IMR-90 (cell line): ENCODE results near the gene BAZ2B. TPM values are rescaled to one million over a fixed set of nuclear protein-coding genes. Genes with fewer than 3 reads are reported as not detected.

Experiments used
- ATAC-seq: fragments of 200-7000 bp; cut with Tn5 transposase; 2 replicates; pipeline ENCODE4 v1.9.1; 2020; ENCODE audit warnings: low read depth, mild to moderate bottlenecking, moderate library complexity
- BruUV-seq: library from RNA; stranded (reverse); fragments of 400-500 nt; replicated peaks from 2 replicates; lab custom pipeline; 2021; lab: Mats Ljungman, UMichigan
- CTCF ChIA-PET: fragments of 300-600 bp; formaldehyde crosslinking; extraction: SDS; loops from one replicate; lab custom pipeline; 2021; ENCODE audit warnings: antibody characterized with exemption; lab: Yijun Ruan, JAX
- POLR2A ChIA-PET: fragments of 300-600 bp; sonication (Branson Sonifier 250); formaldehyde crosslinking; loops from one replicate; lab custom pipeline; 2022; ENCODE audit warnings: antibody characterized with exemption; ENCODE audit not compliant: unreplicated experiment; lab: Charles Lee
- DNase-seq: peaks from one replicate; pipeline ENCODE4 v3.0.0; 2013
- H2AFZ ChIP-seq: replicated peaks from 2 replicates; pipeline ENCODE3; 2013; ENCODE audit warnings: low read length, mild to moderate bottlenecking; ENCODE audit not compliant: poor library complexity
- H2AK5ac ChIP-seq: 2 replicates; pipeline ENCODE4 v1.6.1; 2013; ENCODE audit warnings: low read depth, low read length, inconsistent platforms
- H2AK9ac ChIP-seq: replicated peaks from 2 replicates; pipeline ENCODE3; 2013; ENCODE audit warnings: mild to moderate bottlenecking, low read depth, low read length, moderate library complexity; ENCODE audit not compliant: poor library complexity
- H2BK120ac ChIP-seq: 2 replicates; pipeline ENCODE4 v1.6.1; 2013; ENCODE audit warnings: low read depth, low read length, inconsistent platforms
- H2BK15ac ChIP-seq: 3 replicates; pipeline ENCODE4 v1.6.1; 2013; ENCODE audit warnings: low read depth, low read length, inconsistent platforms
- H2BK20ac ChIP-seq: 2 replicates; pipeline ENCODE4 v1.6.1; 2013; ENCODE audit warnings: low read depth, mild to moderate bottlenecking, inconsistent platforms, low read length, moderate library complexity
- H2BK5ac ChIP-seq: 2 replicates; pipeline ENCODE4 v1.6.1; 2013; ENCODE audit warnings: mild to moderate bottlenecking, low read depth, low read length, inconsistent platforms; ENCODE audit not compliant: poor library complexity, severe bottlenecking
- H3K14ac ChIP-seq: replicated peaks from 2 replicates; pipeline ENCODE4 v1.6.1; 2013; ENCODE audit warnings: low read depth, low read length, inconsistent platforms
- H3K18ac ChIP-seq: 2 replicates; pipeline ENCODE4 v1.6.1; 2013; ENCODE audit warnings: low read depth, low read length, control low read depth
- H3K23ac ChIP-seq: 2 replicates; pipeline ENCODE4 v1.6.1; 2013; ENCODE audit warnings: low read depth, low read length, inconsistent platforms
- H3K27ac ChIP-seq: 2 replicates; pipeline ENCODE4 v1.5.1; 2013; ENCODE audit warnings: mild to moderate bottlenecking, control low read depth, low read length; ENCODE audit not compliant: insufficient read depth
- H3K27me3 ChIP-seq: 2 replicates; pipeline ENCODE4 v1.6.1; 2013; ENCODE audit warnings: low read length; ENCODE audit not compliant: control insufficient read depth, insufficient read depth
- H3K36me3 ChIP-seq: 2 replicates; pipeline ENCODE4 v1.6.1; 2013; ENCODE audit warnings: low read length, mixed read lengths; ENCODE audit not compliant: control insufficient read depth, insufficient read depth
- H3K4ac ChIP-seq: 2 replicates; pipeline ENCODE4 v1.6.1; 2013; ENCODE audit warnings: low read depth, low read length, inconsistent platforms
- H3K4me1 ChIP-seq: 2 replicates; pipeline ENCODE4 v1.6.1; 2013; ENCODE audit warnings: low read length, mixed read lengths; ENCODE audit not compliant: control insufficient read depth, insufficient read depth
- H3K4me2 ChIP-seq: 2 replicates; pipeline ENCODE4 v1.6.1; 2013; ENCODE audit warnings: low read depth, mild to moderate bottlenecking, control low read depth, low read length, moderate library complexity
- H3K4me3 ChIP-seq: 2 replicates; pipeline ENCODE4 v1.5.1; 2013; ENCODE audit warnings: low read depth, mild to moderate bottlenecking, control low read depth, low read length, moderate library complexity; ENCODE audit not compliant: insufficient read depth
- H3K56ac ChIP-seq: 2 replicates; pipeline ENCODE4 v1.6.1; 2013; ENCODE audit warnings: low read length, inconsistent platforms; ENCODE audit not compliant: insufficient read depth; ENCODE audit errors: extremely low read depth
- H3K79me1 ChIP-seq, 2 experiments: 2 replicates each; pipeline ENCODE4 v1.6.1; 2013; ENCODE audit warnings: low read length in 2 of 2, inconsistent platforms in 1 of 2, low read depth in 1 of 2
- H3K9ac ChIP-seq: 2 replicates; pipeline ENCODE4 v1.6.1; 2013; ENCODE audit warnings: low read depth, low read length, control low read depth
- H3K9me1 ChIP-seq: 2 replicates; pipeline ENCODE4 v1.6.1; 2013; ENCODE audit warnings: low read length, inconsistent platforms; ENCODE audit not compliant: insufficient read depth
- H3K9me3 ChIP-seq: 2 replicates; pipeline ENCODE4 v1.6.1; 2013; ENCODE audit warnings: low read length; ENCODE audit not compliant: control insufficient read depth, insufficient read depth
- H4K20me1 ChIP-seq: 2 replicates; pipeline ENCODE4 v1.6.1; 2013; ENCODE audit warnings: low read length, inconsistent platforms; ENCODE audit not compliant: insufficient read depth
- H4K5ac ChIP-seq: 2 replicates; pipeline ENCODE4 v1.6.1; 2013; ENCODE audit warnings: mild to moderate bottlenecking, low read depth, low read length, control low read depth
- H4K8ac ChIP-seq, 2 experiments: 2 replicates each; pipeline ENCODE4 v1.6.1; 2013; ENCODE audit warnings: low read depth in 2 of 2, low read length in 2 of 2, control low read depth in 1 of 2, inconsistent platforms in 1 of 2
- H4K91ac ChIP-seq: 2 replicates; pipeline ENCODE4 v1.6.1; 2013; ENCODE audit warnings: low read depth, low read length, inconsistent platforms; ENCODE audit not compliant: insufficient read depth
- BHLHE40 ChIP-seq: fragments of 150-350 bp; IDR thresholded peaks from 2 replicates; pipeline ENCODE4 v1.6.1; 2016; ENCODE audit warnings: mild to moderate bottlenecking, low read depth, low read length
- CEBPB ChIP-seq: IDR thresholded peaks from 2 replicates; pipeline ENCODE4 v1.6.1; 2012; ENCODE audit warnings: low read depth, low read length, improper control_type of control experiment
- CHD1 ChIP-seq: IDR thresholded peaks from 2 replicates; pipeline ENCODE4 v1.6.1; 2012; ENCODE audit warnings: low read depth, low read length, improper control_type of control experiment
- FOS ChIP-seq: fragments of 150-350 bp; IDR thresholded peaks from 2 replicates; pipeline ENCODE4 v1.6.1; 2016; ENCODE audit warnings: low read depth, low read length
- MAFK ChIP-seq: IDR thresholded peaks from 2 replicates; pipeline ENCODE4 v1.6.1; 2012; ENCODE audit warnings: low read depth, low read length, improper control_type of control experiment
- MAZ ChIP-seq: IDR thresholded peaks from 2 replicates; pipeline ENCODE4 v1.6.1; 2012; ENCODE audit warnings: low read depth, mild to moderate bottlenecking, low read length, improper control_type of control experiment, moderate library complexity, borderline replicate concordance
- MXI1 ChIP-seq: IDR thresholded peaks from 2 replicates; pipeline ENCODE4 v1.6.1; 2012; ENCODE audit warnings: low read depth, mild to moderate bottlenecking, low read length, moderate library complexity, borderline replicate concordance
- NFE2L2 ChIP-seq: fragments of 150-350 bp; IDR thresholded peaks from 2 replicates; pipeline ENCODE4 v1.6.1; 2016; ENCODE audit warnings: low read depth, mild to moderate bottlenecking, low read length
- POLR2A ChIP-seq: IDR thresholded peaks from 2 replicates; pipeline ENCODE4 v1.6.1; 2012; ENCODE audit warnings: mild to moderate bottlenecking, low read depth, low read length
- RAD21 ChIP-seq: IDR thresholded peaks from 2 replicates; pipeline ENCODE4 v1.6.1; 2012; ENCODE audit warnings: low read length, improper control_type of control experiment
- RCOR1 ChIP-seq: IDR thresholded peaks from 2 replicates; pipeline ENCODE4 v1.6.1; 2012; ENCODE audit warnings: mild to moderate bottlenecking, low read length, improper control_type of control experiment; ENCODE audit not compliant: insufficient replicate concordance
- RFX5 ChIP-seq: IDR thresholded peaks from 2 replicates; pipeline ENCODE4 v1.8.0; 2012; ENCODE audit warnings: low read depth, mild to moderate bottlenecking, low read length, moderate library complexity
- SMC3 ChIP-seq: fragments of 150-350 bp; IDR thresholded peaks from 2 replicates; pipeline ENCODE4 v1.6.1; 2016; ENCODE audit warnings: low read depth, mild to moderate bottlenecking, antibody characterized with exemption, low read length, moderate library complexity
- WGBS, 2 experiments: methylation state at CpG; one replicate each; pipeline versions ENCODE4 v1.1.5 to v1.1.7; 2013; ENCODE audit warnings: missing lambda C conversion rate in 2 of 2; ENCODE audit not compliant: insufficient read length in 1 of 2; ENCODE audit errors: extremely low coverage in 2 of 2; 5-methylcytosine and 5-hydroxymethylcytosine counted together
- dilution Hi-C: fragments of 300-500 bp; cut with HindIII; formaldehyde crosslinking; loops from one replicate; pipeline ENCODE4 v1.14.3; 2018; ENCODE audit warnings: low sequenced_read_pairs; ENCODE audit not compliant: unreplicated experiment
- in situ Hi-C: fragments of 300-500 bp; cut with MboI; formaldehyde crosslinking; loops from 3 replicates; pipeline ENCODE4 v1.14.3; 2019; ENCODE audit warnings: low sequenced_read_pairs, inconsistent platforms, mixed read lengths
- intact Hi-C: fragments of 100-400 bp; cut with micrococcal nuclease; formaldehyde crosslinking; loops from 2 replicates; pipeline ENCODE4 v1.10.0; 2022
- polyA plus RNA-seq, 3 experiments: library from polyadenylated mRNA; depleted of rRNA; stranded (reverse); fragments of >200 nt; gene quantifications; 2 replicates each; pipeline ENCODE4 v1.2.3, GENCODE V29; 2012; ENCODE audit warnings: low replicate concordance in 1 of 3
- total RNA-seq: library from RNA; depleted of rRNA; stranded (reverse); fragments of >200 nt; gene quantifications from 2 replicates; pipeline ENCODE4 v1.2.3, GENCODE V29; 2012
- TF ChIP-seq, protein P1 (sequence below): fragments of 150-350 bp; IDR thresholded peaks from 2 replicates; pipeline ENCODE4 v1.6.1; 2016; ENCODE audit warnings: low read depth, mild to moderate bottlenecking, low read length, moderate library complexity, borderline replicate concordance
- TF ChIP-seq, protein P2 (sequence below): conservative IDR thresholded peaks from 2 replicates; pipeline ENCODE4 v1.5.1; 2012; ENCODE audit warnings: mild to moderate bottlenecking, low read depth, low read length, improper control_type of control experiment

The BAZ2B gene
- total and polyA plus RNA-seq, 2 of the 4 experiments (the other 2 are of a cell fraction) = 8.9 to 42.1 TPM

DNA sequence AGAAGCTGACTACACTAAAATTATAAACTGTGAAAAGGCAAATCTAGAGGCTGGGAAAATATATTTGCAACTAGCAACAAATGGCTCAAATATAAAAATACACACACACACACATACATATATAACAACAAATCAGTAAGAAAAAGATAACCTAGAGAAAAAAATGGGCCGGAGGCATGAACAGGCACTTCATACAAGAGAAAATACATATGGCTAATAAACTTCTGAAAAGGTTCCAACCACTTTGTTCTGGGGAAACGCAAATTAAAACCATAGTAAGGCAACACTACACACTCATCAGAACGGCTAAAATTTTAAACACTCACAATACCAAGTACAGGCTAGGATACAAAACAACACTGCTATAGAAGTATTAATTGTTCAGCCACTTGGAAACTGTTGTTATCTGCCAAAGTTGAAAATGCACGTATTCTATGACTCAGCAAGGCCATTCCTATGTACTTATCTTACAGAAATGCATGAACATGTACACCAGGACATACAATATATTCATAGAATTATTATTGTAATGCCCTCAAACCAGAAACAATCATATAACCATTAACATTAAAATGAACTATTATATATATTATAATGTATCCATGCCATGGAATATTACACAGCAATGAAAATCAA, 345.5 kb downstream of the BAZ2B start:
- H3K23ac ChIP-seq = no peak overlapping the region
- H3K9me3 ChIP-seq = no peaks in the 10 kb centered on the region
- no peak overlapping the region for H2BK5ac ChIP-seq
- H3K56ac ChIP-seq = no peak overlapping the region
- H2BK120ac ChIP-seq = no peak overlapping the region
- no peak for ATAC-seq
- H3K36me3 ChIP-seq = peaks cover 6% of the 10 kb centered on the region
- H4K8ac ChIP-seq = no peak overlapping the region
- CTCF ChIA-PET = no interaction called here
- no peak overlapping the region for H4K91ac ChIP-seq
- H3K4me1 ChIP-seq = peaks cover 4% of the 10 kb centered on the region; the same call in 1 of the 2 replicates
- POLR2A ChIA-PET = no interaction called here
- H3K27me3 ChIP-seq = no peaks in the 10 kb centered on the region
- no peak overlapping the region for H3K27ac ChIP-seq
- no peaks in the 10 kb centered on the region for H4K20me1 ChIP-seq
- TF ChIP-seq POLR2A (no peak), CEBPB (no peak), RAD21 (no peak), MAZ (no peak), RCOR1 (no peak), RFX5 (no peak), NFE2L2 (no peak), SMC3 (no peak), MXI1 (no peak), BHLHE40 (no peak), FOS (no peak), MAFK (no peak), CHD1 (no peak)
- TF ChIP-seq, protein P1, sequence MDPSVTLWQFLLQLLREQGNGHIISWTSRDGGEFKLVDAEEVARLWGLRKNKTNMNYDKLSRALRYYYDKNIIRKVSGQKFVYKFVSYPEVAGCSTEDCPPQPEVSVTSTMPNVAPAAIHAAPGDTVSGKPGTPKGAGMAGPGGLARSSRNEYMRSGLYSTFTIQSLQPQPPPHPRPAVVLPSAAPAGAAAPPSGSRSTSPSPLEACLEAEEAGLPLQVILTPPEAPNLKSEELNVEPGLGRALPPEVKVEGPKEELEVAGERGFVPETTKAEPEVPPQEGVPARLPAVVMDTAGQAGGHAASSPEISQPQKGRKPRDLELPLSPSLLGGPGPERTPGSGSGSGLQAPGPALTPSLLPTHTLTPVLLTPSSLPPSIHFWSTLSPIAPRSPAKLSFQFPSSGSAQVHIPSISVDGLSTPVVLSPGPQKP = no peak
- TF ChIP-seq, protein P2, sequence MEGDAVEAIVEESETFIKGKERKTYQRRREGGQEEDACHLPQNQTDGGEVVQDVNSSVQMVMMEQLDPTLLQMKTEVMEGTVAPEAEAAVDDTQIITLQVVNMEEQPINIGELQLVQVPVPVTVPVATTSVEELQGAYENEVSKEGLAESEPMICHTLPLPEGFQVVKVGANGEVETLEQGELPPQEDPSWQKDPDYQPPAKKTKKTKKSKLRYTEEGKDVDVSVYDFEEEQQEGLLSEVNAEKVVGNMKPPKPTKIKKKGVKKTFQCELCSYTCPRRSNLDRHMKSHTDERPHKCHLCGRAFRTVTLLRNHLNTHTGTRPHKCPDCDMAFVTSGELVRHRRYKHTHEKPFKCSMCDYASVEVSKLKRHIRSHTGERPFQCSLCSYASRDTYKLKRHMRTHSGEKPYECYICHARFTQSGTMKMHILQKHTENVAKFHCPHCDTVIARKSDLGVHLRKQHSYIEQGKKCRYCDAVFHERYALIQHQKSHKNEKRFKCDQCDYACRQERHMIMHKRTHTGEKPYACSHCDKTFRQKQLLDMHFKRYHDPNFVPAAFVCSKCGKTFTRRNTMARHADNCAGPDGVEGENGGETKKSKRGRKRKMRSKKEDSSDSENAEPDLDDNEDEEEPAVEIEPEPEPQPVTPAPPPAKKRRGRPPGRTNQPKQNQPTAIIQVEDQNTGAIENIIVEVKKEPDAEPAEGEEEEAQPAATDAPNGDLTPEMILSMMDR = no peak
- H2BK15ac ChIP-seq = no peak overlapping the region
- H2BK20ac ChIP-seq = no peak overlapping the region
- no peak overlapping the region for H3K9ac ChIP-seq
- no CpG with 5 or more reads among the region's 4 CpGs for WGBS, 2 experiments
- H2AK5ac ChIP-seq = no peak overlapping the region
- intact Hi-C loops = no loop called here
- no peak overlapping the region for H3K14ac ChIP-seq
- no peak for DNase-seq
- no peak overlapping the region for H2AK9ac ChIP-seq
- no peak overlapping the region for H3K18ac ChIP-seq
- H3K4me3 ChIP-seq = no peak overlapping the region
- peaks cover 5% of the 10 kb centered on the region; the same call in 1 of the 2 replicates for H3K9me1 ChIP-seq
- H3K4me2 ChIP-seq = no peak overlapping the region
- dilution Hi-C loops = no loop called here
- H2AFZ ChIP-seq = no peak overlapping the region
- in situ Hi-C loops = no loop called here
- no peak overlapping the region for H3K4ac ChIP-seq
- no peak overlapping the region for H4K5ac ChIP-seq
- H3K79me1 ChIP-seq = no peaks in the 10 kb centered on the region
- BruUV-seq = no TSS peak
